ENCODE data around the gene ABCA3. TPM values are rescaled to one million over a fixed set of nuclear protein-coding genes. Genes with fewer than 3 reads are reported as not detected.

Gene ABCA3
- total RNA-seq, 1 experiment from 2014 or later: 58.4 TPM

- Histone ChIP-seq H3K9me3 (ENCODE audit: control insufficient read depth, insufficient read depth, low read depth, low read length) (no peaks in the 10 kb centered on the region), H3K27ac (ENCODE audit: low read length) (no peak overlapping the region), H3K36me3 (ENCODE audit: control insufficient read depth, insufficient read depth, low read length) (peaks cover 34% of the 10 kb centered on the region), H3K4me1 (ENCODE audit: control insufficient read depth, insufficient read depth, low read length) (peaks cover 10% of the 10 kb centered on the region; the same call in 1 of the 2 replicates), H3K4me3 (ENCODE audit: low read depth in 2 of 2, low read length in 2 of 2) (no peak overlapping the region), H3K27me3 (ENCODE audit: control insufficient read depth, insufficient read depth, low read length) (no peaks in the 10 kb centered on the region)
- TF ChIP-seq TCF7L2 (IDR thresholded peaks at IDR 0.05; ENCODE audit: low read depth, low read length) (no peak), REST (IDR thresholded peaks at IDR 0.05; ENCODE audit: insufficient read depth in 1 of 2, low read depth in 2 of 2, low read length in 1 of 2) (no peak), SIN3A (IDR thresholded peaks at IDR 0.05; ENCODE audit: borderline replicate concordance, insufficient read depth, low read depth, low read length) (no peak), POLR2AphosphoS5 (IDR thresholded peaks at IDR 0.05; ENCODE audit: low read depth, low read length) (no peak)
- TF ChIP-seq, protein P1, sequence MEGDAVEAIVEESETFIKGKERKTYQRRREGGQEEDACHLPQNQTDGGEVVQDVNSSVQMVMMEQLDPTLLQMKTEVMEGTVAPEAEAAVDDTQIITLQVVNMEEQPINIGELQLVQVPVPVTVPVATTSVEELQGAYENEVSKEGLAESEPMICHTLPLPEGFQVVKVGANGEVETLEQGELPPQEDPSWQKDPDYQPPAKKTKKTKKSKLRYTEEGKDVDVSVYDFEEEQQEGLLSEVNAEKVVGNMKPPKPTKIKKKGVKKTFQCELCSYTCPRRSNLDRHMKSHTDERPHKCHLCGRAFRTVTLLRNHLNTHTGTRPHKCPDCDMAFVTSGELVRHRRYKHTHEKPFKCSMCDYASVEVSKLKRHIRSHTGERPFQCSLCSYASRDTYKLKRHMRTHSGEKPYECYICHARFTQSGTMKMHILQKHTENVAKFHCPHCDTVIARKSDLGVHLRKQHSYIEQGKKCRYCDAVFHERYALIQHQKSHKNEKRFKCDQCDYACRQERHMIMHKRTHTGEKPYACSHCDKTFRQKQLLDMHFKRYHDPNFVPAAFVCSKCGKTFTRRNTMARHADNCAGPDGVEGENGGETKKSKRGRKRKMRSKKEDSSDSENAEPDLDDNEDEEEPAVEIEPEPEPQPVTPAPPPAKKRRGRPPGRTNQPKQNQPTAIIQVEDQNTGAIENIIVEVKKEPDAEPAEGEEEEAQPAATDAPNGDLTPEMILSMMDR (IDR thresholded peaks at IDR 0.05): no peak
- intact Hi-C loops (cut with micrococcal nuclease; ENCODE audit: unreplicated experiment): no loop called here
- CTCF ChIA-PET: no interaction called here
- BruUV-seq (replicated peaks): no TSS peak
- in situ Hi-C loops (cut with HindIII; ENCODE audit: low pct_unique_long_range_greater_than_20kb, low sequenced_read_pairs): no loop called here
- ATAC-seq (no peak), DNase-seq (ENCODE audit: low read depth, low spot score) (no peak)
- POLR2A ChIA-PET: no interaction called here
Observed at GRCh38 chr16:2257726-2258125, 82.8 kb downstream of the ABCA3 start.

GRCh38 chr16:2256531-2257140, 83.9 kb downstream of the ABCA3 start:
- H3K36me3 ChIP-seq (ENCODE audit: control insufficient read depth, insufficient read depth, low read length): peaks cover 24% of the 10 kb centered on the region

More at GRCh38 chr16:2256531-2257140, 83.9 kb downstream of the ABCA3 start:
- POLR2A ChIA-PET: no interaction called here
- no peak for TF ChIP-seq REST (IDR thresholded peaks at IDR 0.05; ENCODE audit: insufficient read depth in 1 of 2, low read depth in 2 of 2, low read length in 1 of 2)
- TF ChIP-seq POLR2AphosphoS5 (IDR thresholded peaks at IDR 0.05; ENCODE audit: low read depth, low read length): no peak
- TF ChIP-seq TCF7L2 (IDR thresholded peaks at IDR 0.05; ENCODE audit: low read depth, low read length): no peak
- TF ChIP-seq, protein P1 (IDR thresholded peaks at IDR 0.05): no peak
- TF ChIP-seq SIN3A (IDR thresholded peaks at IDR 0.05; ENCODE audit: borderline replicate concordance, insufficient read depth, low read depth, low read length): no peak
- BruUV-seq (replicated peaks): no TSS peak
- no peaks in the 10 kb centered on the region for H3K27me3 ChIP-seq (ENCODE audit: control insufficient read depth, insufficient read depth, low read length)
- H3K27ac ChIP-seq (ENCODE audit: low read length): no peak overlapping the region
- intact Hi-C loops (cut with micrococcal nuclease; ENCODE audit: unreplicated experiment) (no loop called here), in situ Hi-C loops (cut with HindIII; ENCODE audit: low pct_unique_long_range_greater_than_20kb, low sequenced_read_pairs) (no loop called here)
- no peak for ATAC-seq
- DNase-seq (ENCODE audit: low read depth, low spot score): no peak
- CTCF ChIA-PET: no interaction called here
- H3K4me3 ChIP-seq (ENCODE audit: low read depth in 2 of 2, low read length in 2 of 2): no peak overlapping the region
- no peaks in the 10 kb centered on the region for H3K9me3 ChIP-seq (ENCODE audit: control insufficient read depth, insufficient read depth, low read depth, low read length)
- peaks cover 18% of the 10 kb centered on the region for H3K4me1 ChIP-seq (ENCODE audit: control insufficient read depth, insufficient read depth, low read length)
